Stomach (tissue), 8 donors: ENCODE data around the gene MTCL3.

Experiments used
- DNase-seq, 2 donors: peaks; one replicate each; pipeline versions ENCODE4 v3.0.0 to v3.0.0-alpha.2; 2013 to 2019
- H3K27ac ChIP-seq, 5 donors: fragments of 200-600 bp in 4 of 5; sonication (generic) in 4 of 5; one replicate each; pipeline ENCODE4 v1.5.1; 2013 to 2019; ENCODE audit warnings: mild to moderate bottlenecking in 1 of 5, moderate library complexity in 1 of 5
- H3K27me3 ChIP-seq, 3 donors: fragments of 200-600 bp; sonication (generic); one replicate each; pipeline ENCODE4 v1.5.1; 2017 to 2019; ENCODE audit warnings: mixed run types in 1 of 3
- H3K36me3 ChIP-seq, 4 donors: fragments of 200-600 bp; sonication (generic); 1 replicate in 3 of 4; 2 replicates in 1 of 4; pipeline ENCODE4 v1.5.1; 2016 to 2019
- H3K4me1 ChIP-seq, 4 donors: fragments of 200-600 bp; sonication (generic); one replicate each; pipeline ENCODE4 v1.5.1; 2016 to 2019
- H3K4me3 ChIP-seq, 4 donors: fragments of 200-600 bp; sonication (generic) in 3 of 4; one replicate each; pipeline ENCODE4 v1.5.1; 2016 to 2019; ENCODE audit warnings: mild to moderate bottlenecking in 1 of 4
- H3K9me3 ChIP-seq, 4 donors: fragments of 200-600 bp; sonication (generic); one replicate each; pipeline ENCODE4 v1.5.1; 2016 to 2019
- EP300 ChIP-seq: sonication (generic); formaldehyde crosslinking; IDR thresholded peaks from one replicate; pipeline ENCODE4 v1.6.1; 2017; ENCODE audit warnings: antibody characterized with exemption
- POLR2A ChIP-seq, 4 donors: fragments of 450-650 bp; IDR thresholded peaks; one replicate each; pipeline ENCODE4 v1.6.1; 2016; ENCODE audit warnings: antibody characterized with exemption in 4 of 4, control low read depth in 2 of 4, mild to moderate bottlenecking in 1 of 4, moderate library complexity in 1 of 4
- POLR2AphosphoS5 ChIP-seq, 3 donors: sonication (generic); formaldehyde crosslinking; IDR thresholded peaks; one replicate each; pipeline ENCODE4 v1.6.1; 2016; ENCODE audit warnings: antibody characterized with exemption in 3 of 3
- WGBS, 5 donors: extraction: QIAGEN DNeasy Blood & Tissue Kit in 3 of 5; methylation state at CpG; one replicate each; pipeline versions ENCODE4 v1.1.5 to v1.1.7; 2013 to 2018; 5-methylcytosine and 5-hydroxymethylcytosine counted together
- intact Hi-C: fragments of 100-400 bp; cut with DNase I; formaldehyde crosslinking; loops from one replicate; pipeline ENCODE4 v1.15.1; 2023; ENCODE audit warnings: low total_unique reads
- TF ChIP-seq, protein P1 (sequence below), 7 experiments: fragments of 450-650 bp in 4 of 7; fragments of 200-600 bp in 3 of 7; sonication (generic) in 3 of 7; IDR thresholded peaks; one replicate each; pipeline ENCODE4 v1.5.1; 2016 to 2019; ENCODE audit warnings: antibody characterized with exemption in 7 of 7, control low read depth in 2 of 7, mild to moderate bottlenecking in 1 of 7
- donor health status: healthy with polysubstance abuse.
- donor health status: Bipolar disorder and iron deficiency.
- donor health status: healthy.

MTCL3 gene

DNA sequence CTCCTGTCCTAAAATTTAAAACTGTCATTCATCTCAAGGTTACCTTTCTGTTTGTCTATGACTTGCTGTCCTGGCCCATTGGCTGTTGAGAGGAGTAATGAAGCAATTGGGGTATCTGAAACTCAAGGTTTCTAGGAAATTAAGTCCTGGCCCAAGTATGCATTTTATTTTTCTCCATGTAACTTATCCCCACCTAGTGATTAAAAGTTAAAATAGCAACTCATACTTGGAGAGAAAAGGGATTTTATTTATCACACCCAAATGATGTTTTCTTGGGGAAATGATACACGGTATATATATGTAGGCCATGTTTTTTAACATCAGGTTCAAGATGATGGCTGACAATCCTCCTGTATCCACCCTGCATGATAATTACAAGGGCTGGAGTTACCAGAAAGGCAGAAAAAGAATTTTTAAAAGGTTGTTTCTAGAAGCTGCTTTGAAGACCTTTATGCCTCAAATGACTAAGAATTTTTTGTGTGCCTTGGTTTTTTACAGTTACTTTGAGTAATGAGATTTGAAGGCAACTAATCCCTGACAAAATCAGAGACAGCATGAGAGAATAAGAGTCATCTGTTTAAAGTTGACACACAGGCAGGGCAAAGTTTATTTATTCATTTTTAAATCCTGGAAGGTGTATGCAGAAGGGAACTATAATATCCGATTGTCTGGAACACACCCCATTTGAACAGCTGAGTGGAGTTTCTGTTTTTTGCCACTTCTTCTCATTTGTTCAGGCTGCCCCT lies 28.9 kb upstream of the MTCL3 start:
- WGBS, 5 donors, result 27 to 46% (median 34%) methylated on average over 2 of the region's 2 CpGs
- H3K27ac ChIP-seq, result no peak overlapping the region
- no peaks in the 10 kb centered on the region for H3K9me3 ChIP-seq
- no peaks in the 10 kb centered on the region for H3K27me3 ChIP-seq
- no peaks in the 10 kb centered on the region for H3K36me3 ChIP-seq
- intact Hi-C loops, result loop anchor here (10.0 kb wide), 1 partner anchor 83 kb away; no protein-coding TSS in a partner anchor
- H3K4me3 ChIP-seq, result no peak overlapping the region
- DNase-seq, result no peak
- no peak for TF ChIP-seq POLR2AphosphoS5 (IDR thresholded peaks at IDR 0.05)
- TF ChIP-seq EP300, result no peak
- no peak for TF ChIP-seq POLR2A (IDR thresholded peaks at IDR 0.05)
- TF ChIP-seq, protein P1, sequence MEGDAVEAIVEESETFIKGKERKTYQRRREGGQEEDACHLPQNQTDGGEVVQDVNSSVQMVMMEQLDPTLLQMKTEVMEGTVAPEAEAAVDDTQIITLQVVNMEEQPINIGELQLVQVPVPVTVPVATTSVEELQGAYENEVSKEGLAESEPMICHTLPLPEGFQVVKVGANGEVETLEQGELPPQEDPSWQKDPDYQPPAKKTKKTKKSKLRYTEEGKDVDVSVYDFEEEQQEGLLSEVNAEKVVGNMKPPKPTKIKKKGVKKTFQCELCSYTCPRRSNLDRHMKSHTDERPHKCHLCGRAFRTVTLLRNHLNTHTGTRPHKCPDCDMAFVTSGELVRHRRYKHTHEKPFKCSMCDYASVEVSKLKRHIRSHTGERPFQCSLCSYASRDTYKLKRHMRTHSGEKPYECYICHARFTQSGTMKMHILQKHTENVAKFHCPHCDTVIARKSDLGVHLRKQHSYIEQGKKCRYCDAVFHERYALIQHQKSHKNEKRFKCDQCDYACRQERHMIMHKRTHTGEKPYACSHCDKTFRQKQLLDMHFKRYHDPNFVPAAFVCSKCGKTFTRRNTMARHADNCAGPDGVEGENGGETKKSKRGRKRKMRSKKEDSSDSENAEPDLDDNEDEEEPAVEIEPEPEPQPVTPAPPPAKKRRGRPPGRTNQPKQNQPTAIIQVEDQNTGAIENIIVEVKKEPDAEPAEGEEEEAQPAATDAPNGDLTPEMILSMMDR (IDR thresholded peaks at IDR 0.05), result no peak
- H3K4me1 ChIP-seq, result no peaks in the 10 kb centered on the region

DNA sequence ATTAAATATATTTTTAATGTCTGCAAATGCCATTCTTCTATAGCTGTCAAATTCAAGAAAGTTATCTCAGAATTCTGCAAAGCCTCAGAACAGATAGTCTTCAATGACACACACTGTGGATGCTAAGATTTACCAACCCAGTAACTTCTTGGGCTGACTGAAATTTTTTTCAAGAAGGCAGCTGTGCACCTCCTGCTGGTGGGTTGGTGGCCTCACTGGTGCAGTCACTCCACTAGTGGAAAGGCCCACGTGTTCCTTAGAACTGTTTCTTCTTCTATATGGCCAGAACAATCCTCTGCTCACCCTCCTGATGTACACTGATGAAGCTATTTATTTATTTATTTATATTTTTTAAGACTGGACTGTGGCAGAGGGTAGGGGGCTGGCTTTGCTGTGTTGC lies 28.1 kb upstream of the MTCL3 start:
- H3K27me3 ChIP-seq, result no peaks in the 10 kb centered on the region
- no peaks in the 10 kb centered on the region for H3K4me1 ChIP-seq
- no peak overlapping the region for H3K4me3 ChIP-seq
- TF ChIP-seq POLR2AphosphoS5 (IDR thresholded peaks at IDR 0.05), result no peak
- no peak for TF ChIP-seq POLR2A (IDR thresholded peaks at IDR 0.05)
- TF ChIP-seq EP300, result no peak
- TF ChIP-seq, protein P1 (IDR thresholded peaks at IDR 0.05), result no peak
- DNase-seq, result peak in 1 of 2 donors; percentile 9
- H3K9me3 ChIP-seq, result no peaks in the 10 kb centered on the region
- H3K36me3 ChIP-seq, result no peaks in the 10 kb centered on the region
- no peak overlapping the region for H3K27ac ChIP-seq
- WGBS, 5 donors, result 16 to 29% (median 27%) methylated on average over 1 of the region's 1 CpG
- intact Hi-C loops, result loop anchor here (10.0 kb wide), 1 partner anchor 82 kb away; no protein-coding TSS in a partner anchor

DNA sequence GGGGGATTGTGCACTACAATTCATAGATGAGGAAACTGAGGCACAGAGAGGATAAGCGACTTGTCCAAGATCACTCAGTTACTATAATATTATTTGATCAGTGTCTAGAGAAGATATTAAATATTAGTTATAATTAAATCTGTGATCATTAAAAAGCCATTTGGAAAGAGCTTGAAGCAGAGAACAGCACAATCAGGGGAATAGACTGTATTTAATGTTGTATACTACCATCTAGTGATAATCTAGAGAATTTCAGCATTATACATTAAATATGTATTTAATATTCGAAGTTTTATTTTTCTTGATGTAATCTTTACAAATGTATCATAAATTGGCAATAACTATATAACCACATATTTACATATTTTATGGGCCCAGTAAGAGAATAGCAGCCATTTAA lies 20.1 kb upstream of the MTCL3 start:
- intact Hi-C loops, result loop anchor here (10.0 kb wide), 1 partner anchor 234 kb away; no protein-coding TSS in a partner anchor
- Histone ChIP-seq H3K4me1 (no peaks in the 10 kb centered on the region), H3K27ac (no peak overlapping the region), H3K27me3 (no peaks in the 10 kb centered on the region), H3K9me3 (no peaks in the 10 kb centered on the region), H3K4me3 (no peak overlapping the region), H3K36me3 (no peaks in the 10 kb centered on the region)
- TF ChIP-seq EP300, result no peak
- no peak for TF ChIP-seq POLR2AphosphoS5 (IDR thresholded peaks at IDR 0.05)
- TF ChIP-seq, protein P1 (IDR thresholded peaks at IDR 0.05), result peak in 3 of 7 experiments; percentile 32 to 48 (median 41)
- 28 to 37% (median 34%) methylated on average over 2 of the region's 2 CpGs for WGBS, 5 donors
- peak in 1 of 2 donors; percentile 15 for DNase-seq

DNA sequence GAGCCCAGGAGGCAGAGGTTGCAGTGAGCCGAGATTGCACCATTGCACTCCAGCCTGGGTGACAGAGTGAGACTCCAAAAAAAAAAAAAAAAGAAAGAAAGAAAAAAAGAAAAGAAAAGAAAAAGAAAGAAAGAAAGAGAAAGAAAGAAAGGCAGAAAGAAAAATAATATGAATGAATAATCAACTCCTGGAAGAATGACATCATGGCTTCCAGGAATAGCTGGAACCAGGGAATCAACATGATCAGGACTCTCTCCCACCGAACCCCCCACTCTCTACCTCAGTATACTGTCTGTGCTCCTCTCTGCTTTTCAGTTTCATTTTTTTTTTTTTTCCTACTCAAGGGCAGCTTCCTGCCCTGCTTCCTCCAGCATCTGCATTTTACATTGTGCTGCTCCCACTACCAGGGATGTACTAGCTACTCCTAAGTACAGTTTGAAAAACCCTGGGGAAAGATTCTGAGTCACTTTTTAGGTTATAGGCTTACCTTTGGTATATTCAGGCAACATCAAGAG lies 19.7 kb upstream of the MTCL3 start:
- intact Hi-C loops, result loop anchor here (10.0 kb wide), 1 partner anchor 234 kb away; no protein-coding TSS in a partner anchor
- Histone ChIP-seq H3K27me3 (no peaks in the 10 kb centered on the region), H3K4me3 (no peak overlapping the region), H3K27ac (no peak overlapping the region), H3K36me3 (no peaks in the 10 kb centered on the region), H3K4me1 (no peaks in the 10 kb centered on the region), H3K9me3 (no peaks in the 10 kb centered on the region)
- TF ChIP-seq EP300, result no peak
- TF ChIP-seq, protein P1 (IDR thresholded peaks at IDR 0.05), result no peak
- TF ChIP-seq POLR2A (IDR thresholded peaks at IDR 0.05), result no peak
- 65 to 80% (median 68%) methylated on average over 2 of the region's 2 CpGs for WGBS, 5 donors
- DNase-seq, result no peak
